NCI-H128 (cell line): ENCODE results near the gene SYT1.
A peak's percentile ranks its signal among the peaks of the same experiment; 100 is the strongest.
"Not testable (repeated sequence)": the region's sequence is repeated elsewhere in the genome, so short reads cannot be mapped to it uniquely, and the experiment has no call there.

ENCODE experiments used
- DNase-seq: peaks from one replicate; lab custom pipeline; 2025; ENCODE audit not compliant: unreplicated experiment; lab: John Stamatoyannopoulos, UW

Gene SYT1

GRCh38 chr12:78966062-78966461 is 101.5 kb downstream of the SYT1 start:
- no peak for DNase-seq

GRCh38 chr12:78966926-78967325 is 102.4 kb downstream of the SYT1 start:
- DNase-seq: no peak

GRCh38 chr12:78968226-78968625 is 103.7 kb downstream of the SYT1 start:
- no peak for DNase-seq

GRCh38 chr12:78970041-78970440 is 105.5 kb downstream of the SYT1 start:
- no peak for DNase-seq

GRCh38 chr12:78977304-78977867 is 112.8 kb downstream of the SYT1 start:
- DNase-seq: no peak

GRCh38 chr12:78994168-78994791 is 129.7 kb downstream of the SYT1 start:
- no peak for DNase-seq

- DNase-seq: no peak
Observed at GRCh38 chr12:79000501-79000900, 135.9 kb downstream of the SYT1 start.

- DNase-seq: peak; percentile 80
Observed at GRCh38 chr12:79001404-79001803, 136.8 kb downstream of the SYT1 start.

GRCh38 chr12:79006306-79006705 is 141.7 kb downstream of the SYT1 start:
- DNase-seq: no peak

GRCh38 chr12:79008591-79008990 is 144.0 kb downstream of the SYT1 start:
- no peak for DNase-seq

- no peak for DNase-seq
Observed at GRCh38 chr12:79012636-79013035, 148.1 kb downstream of the SYT1 start.

- no peak for DNase-seq
Observed at GRCh38 chr12:79016181-79016580, 151.6 kb downstream of the SYT1 start.

- no peak for DNase-seq
Observed at GRCh38 chr12:79019672-79020071, 155.1 kb downstream of the SYT1 start.

- no peak for DNase-seq
Observed at GRCh38 chr12:79020106-79020505, 155.5 kb downstream of the SYT1 start.

GRCh38 chr12:79021021-79021420 is 156.4 kb downstream of the SYT1 start:
- no peak for DNase-seq

GRCh38 chr12:79023261-79023660 is 158.7 kb downstream of the SYT1 start:
- DNase-seq: no peak

- no peak for DNase-seq
Observed at GRCh38 chr12:79023784-79024183, 159.2 kb downstream of the SYT1 start.

- DNase-seq: no peak
Observed at GRCh38 chr12:79033788-79034187, 169.2 kb downstream of the SYT1 start.

- DNase-seq: not testable (repeated sequence)
Observed at GRCh38 chr12:79044748-79045147, 180.2 kb downstream of the SYT1 start.

GRCh38 chr12:79045149-79045703 is 180.7 kb downstream of the SYT1 start:
- not testable (repeated sequence) for DNase-seq

GRCh38 chr12:79046021-79046420 is 181.4 kb downstream of the SYT1 start:
- no peak for DNase-seq

GRCh38 chr12:79048962-79049361 is 184.4 kb downstream of the SYT1 start:
- no peak for DNase-seq

GRCh38 chr12:79053394-79053793 is 188.8 kb downstream of the SYT1 start:
- DNase-seq: no peak
